H1 (cell line): Measurements from ENCODE around the gene ANKRD31. TPM values are rescaled to one million over a fixed set of nuclear protein-coding genes. Genes with fewer than 3 reads are reported as not detected.

Experiments
- CBX5 ChIP-seq: fragments of 300-800, 300-1000 bp; sonication (generic); IDR thresholded peaks from 2 replicates; pipeline ENCODE4 v1.7.1; 2016; ENCODE audit warnings: antibody characterized with exemption, low read length, low read depth
- EGR1 ChIP-seq: IDR thresholded peaks from 2 replicates; pipeline ENCODE4 v1.6.1; 2011; ENCODE audit warnings: low read depth, low read length, borderline replicate concordance
- HDAC6 ChIP-seq: IDR thresholded peaks from one replicate; pipeline ENCODE4 v1.7.1; 2012; ENCODE audit warnings: low read depth, mild to moderate bottlenecking, inconsistent platforms, low read length, moderate library complexity
- KDM4A ChIP-seq: IDR thresholded peaks from one replicate; pipeline ENCODE4 v1.7.1; 2012; ENCODE audit warnings: low read depth, mild to moderate bottlenecking, moderate library complexity, low read length, inconsistent platforms; ENCODE audit not compliant: severe bottlenecking
- NANOG ChIP-seq: IDR thresholded peaks from 2 replicates; pipeline ENCODE4 v1.6.1; 2011; ENCODE audit warnings: low read length, low read depth, mild to moderate bottlenecking, inconsistent platforms; ENCODE audit not compliant: insufficient read depth, poor library complexity, severe bottlenecking
- NRF1 ChIP-seq: IDR thresholded peaks from 2 replicates; pipeline ENCODE4 v1.6.1; 2011; ENCODE audit warnings: mild to moderate bottlenecking, low read depth, low read length, improper control_type of control experiment
- POLR2AphosphoS5 ChIP-seq: IDR thresholded peaks from 2 replicates; pipeline ENCODE4 v1.6.1; 2011; ENCODE audit warnings: low read depth, low read length
- POU5F1 ChIP-seq: IDR thresholded peaks from 2 replicates; pipeline ENCODE4 v1.6.1; 2011; ENCODE audit warnings: low read depth, mild to moderate bottlenecking, low read length, moderate library complexity
- RAD21 ChIP-seq, 2 experiments: IDR thresholded peaks in 1 of 2; conservative IDR thresholded peaks in 1 of 2; 2 replicates each; pipeline ENCODE4 v1.6.1; 2011; ENCODE audit warnings: low read depth in 2 of 2, low read length in 2 of 2, improper control_type of control experiment in 1 of 2, inconsistent platforms in 1 of 2, mild to moderate bottlenecking in 1 of 2, moderate library complexity in 1 of 2
- RXRA ChIP-seq: IDR thresholded peaks from 2 replicates; pipeline ENCODE4 v1.6.1; 2011; ENCODE audit warnings: low read depth, mild to moderate bottlenecking, low read length, moderate library complexity; ENCODE audit not compliant: insufficient read depth
- SP1 ChIP-seq: IDR thresholded peaks from 2 replicates; pipeline ENCODE4 v1.6.1; 2011; ENCODE audit warnings: low read depth, low read length
- polyA plus RNA-seq, 7 experiments: library from polyadenylated mRNA; depleted of rRNA in 3 of 7; stranded (reverse) in 5 of 7; unstranded in 2 of 7; fragments of >200 nt in 5 of 7; fragments of 200-250 nt in 2 of 7; gene quantifications; 1 replicate in 5 of 7; 2 replicates in 1 of 7; 4 replicates in 1 of 7; pipeline versions ENCODE4 v1.2.1 to v1.2.3, GENCODE V29; 2011 to 2013; ENCODE audit warnings: missing spikeins in 2 of 7, mixed read lengths in 2 of 7
- total RNA-seq: library from RNA; stranded (reverse); fragmentation: NEBNext Ultra II Directional; extraction: Animal tissue kit (Norgen Biotek cat#: 25700); gene quantifications from 2 replicates; pipeline ENCODE4 v1.2.1, GENCODE V29; 2021
- TF ChIP-seq, protein P1 (sequence below): fragments of 300-600 bp; sonication (generic); IDR thresholded peaks from 2 replicates; pipeline ENCODE4 v1.7.1; 2012; ENCODE audit warnings: low read length, moderate library complexity, mild to moderate bottlenecking, inconsistent platforms; ENCODE audit not compliant: insufficient replicate concordance

Gene ANKRD31
- total and polyA plus RNA-seq, 2 of the 8 experiments (the other 6 are each of a cell fraction or from before 2014, with no cell fraction given), result 0.05 to 0.06 TPM

DNA sequence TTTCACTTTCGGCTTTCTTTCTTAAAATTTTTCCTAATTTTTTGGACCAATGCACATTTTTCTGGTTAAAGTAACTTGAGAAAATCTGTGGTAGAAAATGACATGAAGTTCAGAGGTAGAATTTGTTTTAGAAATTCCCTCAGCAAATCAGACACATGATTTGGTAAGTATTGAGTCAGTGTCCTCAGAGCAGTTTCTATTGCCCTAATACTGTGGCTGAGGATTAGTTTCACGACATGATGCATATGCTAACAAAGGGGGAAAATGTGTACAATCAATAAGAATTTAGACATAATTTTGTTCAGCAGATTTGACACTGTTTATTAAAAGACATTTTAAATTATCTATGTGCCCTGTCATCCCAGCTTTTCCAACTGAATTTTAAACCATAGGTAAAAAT is 128.2 kb downstream of the ANKRD31 start (continued):
- TF ChIP-seq, protein P1, sequence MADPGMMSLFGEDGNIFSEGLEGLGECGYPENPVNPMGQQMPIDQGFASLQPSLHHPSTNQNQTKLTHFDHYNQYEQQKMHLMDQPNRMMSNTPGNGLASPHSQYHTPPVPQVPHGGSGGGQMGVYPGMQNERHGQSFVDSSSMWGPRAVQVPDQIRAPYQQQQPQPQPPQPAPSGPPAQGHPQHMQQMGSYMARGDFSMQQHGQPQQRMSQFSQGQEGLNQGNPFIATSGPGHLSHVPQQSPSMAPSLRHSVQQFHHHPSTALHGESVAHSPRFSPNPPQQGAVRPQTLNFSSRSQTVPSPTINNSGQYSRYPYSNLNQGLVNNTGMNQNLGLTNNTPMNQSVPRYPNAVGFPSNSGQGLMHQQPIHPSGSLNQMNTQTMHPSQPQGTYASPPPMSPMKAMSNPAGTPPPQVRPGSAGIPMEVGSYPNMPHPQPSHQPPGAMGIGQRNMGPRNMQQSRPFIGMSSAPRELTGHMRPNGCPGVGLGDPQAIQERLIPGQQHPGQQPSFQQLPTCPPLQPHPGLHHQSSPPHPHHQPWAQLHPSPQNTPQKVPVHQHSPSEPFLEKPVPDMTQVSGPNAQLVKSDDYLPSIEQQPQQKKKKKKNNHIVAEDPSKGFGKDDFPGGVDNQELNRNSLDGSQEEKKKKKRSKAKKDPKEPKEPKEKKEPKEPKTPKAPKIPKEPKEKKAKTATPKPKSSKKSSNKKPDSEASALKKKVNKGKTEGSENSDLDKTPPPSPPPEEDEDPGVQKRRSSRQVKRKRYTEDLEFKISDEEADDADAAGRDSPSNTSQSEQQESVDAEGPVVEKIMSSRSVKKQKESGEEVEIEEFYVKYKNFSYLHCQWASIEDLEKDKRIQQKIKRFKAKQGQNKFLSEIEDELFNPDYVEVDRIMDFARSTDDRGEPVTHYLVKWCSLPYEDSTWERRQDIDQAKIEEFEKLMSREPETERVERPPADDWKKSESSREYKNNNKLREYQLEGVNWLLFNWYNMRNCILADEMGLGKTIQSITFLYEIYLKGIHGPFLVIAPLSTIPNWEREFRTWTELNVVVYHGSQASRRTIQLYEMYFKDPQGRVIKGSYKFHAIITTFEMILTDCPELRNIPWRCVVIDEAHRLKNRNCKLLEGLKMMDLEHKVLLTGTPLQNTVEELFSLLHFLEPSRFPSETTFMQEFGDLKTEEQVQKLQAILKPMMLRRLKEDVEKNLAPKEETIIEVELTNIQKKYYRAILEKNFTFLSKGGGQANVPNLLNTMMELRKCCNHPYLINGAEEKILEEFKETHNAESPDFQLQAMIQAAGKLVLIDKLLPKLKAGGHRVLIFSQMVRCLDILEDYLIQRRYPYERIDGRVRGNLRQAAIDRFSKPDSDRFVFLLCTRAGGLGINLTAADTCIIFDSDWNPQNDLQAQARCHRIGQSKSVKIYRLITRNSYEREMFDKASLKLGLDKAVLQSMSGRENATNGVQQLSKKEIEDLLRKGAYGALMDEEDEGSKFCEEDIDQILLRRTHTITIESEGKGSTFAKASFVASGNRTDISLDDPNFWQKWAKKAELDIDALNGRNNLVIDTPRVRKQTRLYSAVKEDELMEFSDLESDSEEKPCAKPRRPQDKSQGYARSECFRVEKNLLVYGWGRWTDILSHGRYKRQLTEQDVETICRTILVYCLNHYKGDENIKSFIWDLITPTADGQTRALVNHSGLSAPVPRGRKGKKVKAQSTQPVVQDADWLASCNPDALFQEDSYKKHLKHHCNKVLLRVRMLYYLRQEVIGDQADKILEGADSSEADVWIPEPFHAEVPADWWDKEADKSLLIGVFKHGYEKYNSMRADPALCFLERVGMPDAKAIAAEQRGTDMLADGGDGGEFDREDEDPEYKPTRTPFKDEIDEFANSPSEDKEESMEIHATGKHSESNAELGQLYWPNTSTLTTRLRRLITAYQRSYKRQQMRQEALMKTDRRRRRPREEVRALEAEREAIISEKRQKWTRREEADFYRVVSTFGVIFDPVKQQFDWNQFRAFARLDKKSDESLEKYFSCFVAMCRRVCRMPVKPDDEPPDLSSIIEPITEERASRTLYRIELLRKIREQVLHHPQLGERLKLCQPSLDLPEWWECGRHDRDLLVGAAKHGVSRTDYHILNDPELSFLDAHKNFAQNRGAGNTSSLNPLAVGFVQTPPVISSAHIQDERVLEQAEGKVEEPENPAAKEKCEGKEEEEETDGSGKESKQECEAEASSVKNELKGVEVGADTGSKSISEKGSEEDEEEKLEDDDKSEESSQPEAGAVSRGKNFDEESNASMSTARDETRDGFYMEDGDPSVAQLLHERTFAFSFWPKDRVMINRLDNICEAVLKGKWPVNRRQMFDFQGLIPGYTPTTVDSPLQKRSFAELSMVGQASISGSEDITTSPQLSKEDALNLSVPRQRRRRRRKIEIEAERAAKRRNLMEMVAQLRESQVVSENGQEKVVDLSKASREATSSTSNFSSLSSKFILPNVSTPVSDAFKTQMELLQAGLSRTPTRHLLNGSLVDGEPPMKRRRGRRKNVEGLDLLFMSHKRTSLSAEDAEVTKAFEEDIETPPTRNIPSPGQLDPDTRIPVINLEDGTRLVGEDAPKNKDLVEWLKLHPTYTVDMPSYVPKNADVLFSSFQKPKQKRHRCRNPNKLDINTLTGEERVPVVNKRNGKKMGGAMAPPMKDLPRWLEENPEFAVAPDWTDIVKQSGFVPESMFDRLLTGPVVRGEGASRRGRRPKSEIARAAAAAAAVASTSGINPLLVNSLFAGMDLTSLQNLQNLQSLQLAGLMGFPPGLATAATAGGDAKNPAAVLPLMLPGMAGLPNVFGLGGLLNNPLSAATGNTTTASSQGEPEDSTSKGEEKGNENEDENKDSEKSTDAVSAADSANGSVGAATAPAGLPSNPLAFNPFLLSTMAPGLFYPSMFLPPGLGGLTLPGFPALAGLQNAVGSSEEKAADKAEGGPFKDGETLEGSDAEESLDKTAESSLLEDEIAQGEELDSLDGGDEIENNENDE, result no peak
- no peak for TF ChIP-seq POU5F1
- no peak for TF ChIP-seq CBX5
- TF ChIP-seq SP1, result no peak
- TF ChIP-seq NANOG, result no peak
- TF ChIP-seq POLR2AphosphoS5, result no peak
- TF ChIP-seq RXRA, result no peak
- no peak for TF ChIP-seq NRF1
- TF ChIP-seq EGR1, result no peak
- TF ChIP-seq KDM4A, result no peak
- no peak for TF ChIP-seq HDAC6
- no peak for TF ChIP-seq RAD21 (IDR thresholded peaks at IDR 0.05 in 1 of 2, conservative IDR thresholded peaks at IDR 0.05 in 1 of 2; ENCODE audit: low read depth in 2 of 2, low read length in 2 of 2)
